Kidney (tissue), 14 donors: ENCODE measurements around the gene ITGB7. TPM values are rescaled to one million over a fixed set of nuclear protein-coding genes. Genes with fewer than 3 reads are reported as not detected.
"Not testable (repeated sequence)": the region's sequence is repeated elsewhere in the genome, so short reads cannot be mapped to it uniquely, and the experiment has no call there.

Experiments
- DNase-seq, 5 donors: peaks; one replicate each; pipeline ENCODE4 v3.0.0-alpha.2; 2013 to 2020
- FAIRE-seq: peaks from 2 replicates; lab custom pipeline; 2012; peaks lifted over from hg19 to GRCh38; lab: Jason Lieb, UNC
- H3K27ac ChIP-seq, 2 donors: one replicate each; pipeline ENCODE4 v1.7.0; 2013; ENCODE audit warnings: low read depth in 2 of 2, low read length in 2 of 2, inconsistent platforms in 1 of 2
- H3K27me3 ChIP-seq: one replicate; pipeline ENCODE4 v1.7.1; 2013; ENCODE audit warnings: low read length, inconsistent platforms; ENCODE audit not compliant: control insufficient read depth, insufficient read depth
- H3K36me3 ChIP-seq, 3 donors: one replicate each; pipeline versions ENCODE4 v1.7.0 to v1.7.1; 2013; ENCODE audit warnings: low read length in 3 of 3, control low read depth in 1 of 3, inconsistent platforms in 1 of 3; ENCODE audit not compliant: insufficient read depth in 3 of 3, control insufficient read depth in 2 of 3
- H3K4me1 ChIP-seq, 3 donors: one replicate each; pipeline versions ENCODE4 v1.7.0 to v1.7.1; 2013; ENCODE audit warnings: low read length in 3 of 3, inconsistent platforms in 1 of 3, low read depth in 1 of 3; ENCODE audit not compliant: control insufficient read depth in 2 of 3, insufficient read depth in 2 of 3
- H3K4me3 ChIP-seq, 3 donors: one replicate each; pipeline versions ENCODE4 v1.7.0 to v1.8.1; 2013; ENCODE audit warnings: low read length in 3 of 3, control low read depth in 1 of 3, inconsistent platforms in 1 of 3
- H3K9ac ChIP-seq, 3 donors: one replicate each; pipeline versions ENCODE4 v1.7.0 to v1.7.1; 2013; ENCODE audit warnings: low read length in 3 of 3, control low read depth in 1 of 3, inconsistent platforms in 1 of 3
- H3K9me3 ChIP-seq, 3 donors: one replicate each; pipeline versions ENCODE4 v1.7.0 to v1.7.1; 2013; ENCODE audit warnings: low read length in 3 of 3, control low read depth in 1 of 3, inconsistent platforms in 1 of 3; ENCODE audit not compliant: control insufficient read depth in 2 of 3, insufficient read depth in 1 of 3
- CTCF ChIP-seq: IDR thresholded peaks from 3 replicates; pipeline ENCODE4 v1.5.1; 2012; ENCODE audit warnings: mild to moderate bottlenecking, moderate library complexity, borderline replicate concordance; ENCODE audit not compliant: insufficient read depth; ENCODE audit errors: extremely low read depth
- intact Hi-C: fragments of 100-400 bp; cut with DNase I; formaldehyde crosslinking; loops from one replicate; pipeline ENCODE4 v1.11.1; 2022
- polyA plus RNA-seq: library from polyadenylated mRNA; stranded (reverse); fragments of 350-450 nt; fragmentation: Illumina TruSeq; extraction: RNeasy Lipid Tissue Mini Kit (QIAGEN cat#74804); gene quantifications from one replicate; pipeline ENCODE4 v1.2.3, GENCODE V29; 2014; ENCODE audit warnings: low read depth, low replicate concordance; ENCODE audit not compliant: insufficient read depth
- total RNA-seq: library from RNA; stranded (reverse); fragmentation: NEBNext Ultra II Directional; extraction: Animal tissue kit (Norgen Biotek cat#: 25700); gene quantifications from one replicate; pipeline ENCODE4 v1.2.1, GENCODE V29; 2021
- donor health status: control.
- donor health status: control.
- donor health status: control.
- donor health status: control.
- donor health status: control.
- donor health status: DM: yes; HTN: yes; CAD: no.
- donor health status: Normal renal cell carcinoma (clear cell type).

The ITGB7 gene
- total and polyA plus RNA-seq, 2 donors from 2014 or later = 11.0 to 14.5 TPM

- Histone ChIP-seq H3K36me3 (peaks cover 14 to 31% (median 14%) of the 10 kb centered on the region in 3 donors), H3K4me3 (peak within 1 kb of the TSS; percentile 71 to 85 (median 72)), H3K27me3 (no peaks in the 10 kb centered on the region), H3K9ac (peak within 1 kb of the TSS; percentile 35 to 91 (median 66)), H3K4me1 (peaks cover 11 to 29% (median 26%) of the 10 kb centered on the region in 3 donors), H3K9me3 (no peaks in the 10 kb centered on the region), H3K27ac (peak within 1 kb of the TSS; percentile 92 to 94)
- intact Hi-C loops = no loop called here
- FAIRE-seq (no peak), DNase-seq (peak; percentile 99 to 100 (median 99))
- no peak for TF ChIP-seq CTCF
Measured at GRCh38 chr12:53180220-53180930, 26.7 kb downstream of the ITGB7 start, which contains the start of the genes CSAD and ZNF740. TSS of gene CSAD (minus strand) at chr12:53180925. CDS start at chr12:53173470, 7,455 bp downstream. TSS of gene ZNF740 (plus strand) at chr12:53180722. CDS start at chr12:53181984, 1,262 bp downstream.

GRCh38 chr12:53179687-53180219, 27.3 kb downstream of the ITGB7 start:
- TF ChIP-seq CTCF = no peak
- no peak for FAIRE-seq
- Histone ChIP-seq H3K9ac (peak overlapping the region; percentile 35 to 91 (median 50)), H3K27ac (peak overlapping the region; percentile 92 to 94), H3K27me3 (no peaks in the 10 kb centered on the region), H3K36me3 (peaks cover 8 to 25% (median 12%) of the 10 kb centered on the region in 3 donors), H3K4me1 (peaks cover 11 to 34% (median 24%) of the 10 kb centered on the region in 3 donors), H3K4me3 (peak overlapping the region; percentile 71 to 85 (median 72)), H3K9me3 (no peaks in the 10 kb centered on the region)
- no peak for DNase-seq
- intact Hi-C loops = no loop called here

- H3K36me3 ChIP-seq = peaks cover 7 to 20% (median 12%) of the 10 kb centered on the region in 3 donors
- H3K9ac ChIP-seq, H3K27me3 ChIP-seq, H3K9me3 ChIP-seq, H3K27ac ChIP-seq, FAIRE-seq, H3K4me3 ChIP-seq, intact Hi-C loops, DNase-seq: not testable (repeated sequence)
- H3K4me1 ChIP-seq = peaks cover 11 to 34% (median 23%) of the 10 kb centered on the region in 3 donors
Measured at GRCh38 chr12:53178803-53179202, 28.2 kb downstream of the ITGB7 start.

- FAIRE-seq, H3K36me3 ChIP-seq, H3K27ac ChIP-seq, intact Hi-C loops, H3K9ac ChIP-seq, H3K27me3 ChIP-seq, H3K9me3 ChIP-seq, DNase-seq, H3K4me3 ChIP-seq: not testable (repeated sequence)
- peaks cover 6 to 23% (median 15%) of the 10 kb centered on the region in 3 donors for H3K4me1 ChIP-seq
Measured at GRCh38 chr12:53177447-53177846, 29.6 kb downstream of the ITGB7 start.
